ENCODE measurements around the gene YWHAG.
A peak's percentile ranks its signal among the peaks of the same experiment; 100 is the strongest.
"Not testable (repeated sequence)": the region's sequence is repeated elsewhere in the genome, so short reads cannot be mapped to it uniquely, and the experiment has no call there.

Gene YWHAG

GRCh38 chr7:76358481-76359110 lies at the start of gene YWHAG:
TSS of gene YWHAG (minus strand) at chr7:76358991. CDS start at chr7:76358808, 183 bp downstream.
- peak; percentile 91 for DNase-seq

- no peak for DNase-seq
These were observed 49.4 kb upstream of the YWHAG start for GRCh38 chr7:76408121-76408560.

- DNase-seq: no peak
These were observed 48.9 kb upstream of the YWHAG start for GRCh38 chr7:76407718-76408117.

DNA sequence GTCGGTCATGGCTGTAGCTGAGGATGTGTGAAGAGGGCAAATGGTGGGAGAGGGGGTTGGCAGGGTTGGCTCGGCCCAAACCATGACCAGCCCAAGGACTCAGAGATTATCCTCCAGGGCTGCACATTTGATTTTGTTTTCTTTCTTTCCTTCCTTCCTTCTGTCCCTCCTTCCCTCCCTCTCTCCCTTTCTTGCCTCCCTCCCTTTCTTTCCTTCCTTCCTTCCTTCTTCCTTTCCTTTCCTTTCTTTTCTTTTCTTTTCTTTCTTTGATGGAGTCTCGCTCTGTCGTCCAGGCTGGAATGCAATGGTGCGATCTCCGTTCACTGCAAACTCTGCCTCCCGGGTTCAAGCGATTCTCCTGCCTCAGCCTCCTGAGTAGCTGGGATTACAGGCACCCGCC lies 46.9 kb upstream of the YWHAG start:
- no peak for DNase-seq

- no peak for DNase-seq
These were observed 45.1 kb upstream of the YWHAG start for GRCh38 chr7:76403780-76404494.

GRCh38 chr7:76403097-76403496 lies 44.3 kb upstream of the YWHAG start:
- not testable (repeated sequence) for DNase-seq

GRCh38 chr7:76400248-76400647 lies 41.5 kb upstream of the YWHAG start:
- DNase-seq: no peak

- peak; percentile 89 for DNase-seq
These were observed 38.8 kb upstream of the YWHAG start for GRCh38 chr7:76397409-76398183.

GRCh38 chr7:76396864-76397263 lies 38.1 kb upstream of the YWHAG start:
- no peak for DNase-seq

DNA sequence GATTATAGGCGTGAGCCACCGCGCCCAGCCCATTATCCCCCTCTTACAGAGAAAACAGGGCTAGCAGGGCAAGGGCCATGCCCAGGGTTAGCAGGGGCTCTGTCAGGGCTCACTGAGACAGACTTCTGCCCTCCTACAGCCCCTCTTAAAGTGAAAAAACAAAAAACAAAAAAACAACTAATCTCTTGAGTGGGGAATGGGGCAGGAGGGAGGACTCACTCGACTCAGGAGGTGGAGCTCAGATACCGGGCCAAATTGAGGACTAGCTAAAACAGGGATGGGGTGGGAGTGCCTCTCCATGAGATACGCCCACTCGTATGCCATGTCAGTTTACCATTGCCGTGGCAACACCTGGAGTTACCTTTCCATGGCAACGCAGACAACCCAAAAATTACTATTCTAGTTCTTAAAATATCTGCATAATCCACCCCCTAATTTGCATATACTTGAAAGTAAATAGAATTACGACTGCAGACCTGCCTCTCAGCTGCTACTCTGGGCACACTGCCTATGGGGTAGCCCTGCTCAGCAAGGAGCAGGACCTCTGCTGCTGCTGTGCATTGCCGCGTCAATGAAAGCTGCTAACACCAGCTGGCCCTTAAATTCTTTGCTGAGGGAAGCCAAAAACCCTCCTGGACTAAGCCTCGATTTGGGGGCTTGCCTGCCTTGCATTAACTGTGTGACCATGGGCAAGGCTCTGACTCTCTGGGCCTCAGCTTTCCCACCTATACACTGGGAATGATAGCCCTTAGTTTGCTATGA lies 37.4 kb upstream of the YWHAG start:
- no peak for DNase-seq

DNA sequence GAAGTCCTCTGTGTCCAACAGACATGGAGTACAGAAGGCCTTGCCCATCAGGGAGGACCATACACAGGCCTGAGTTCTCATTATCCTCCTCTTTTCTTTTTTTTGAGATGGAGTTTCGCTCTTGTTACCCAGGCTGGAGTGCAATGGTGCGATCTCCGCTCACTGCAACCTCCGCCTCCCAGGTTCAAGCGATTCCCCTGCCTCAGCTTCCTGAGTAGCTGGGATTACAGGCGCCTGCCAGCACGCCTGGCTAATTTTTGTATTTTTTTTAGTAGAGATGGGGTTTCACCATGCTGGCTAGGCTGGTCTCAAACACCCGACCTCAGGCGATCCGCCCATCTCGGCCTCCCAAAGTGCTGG lies 36.8 kb upstream of the YWHAG start:
- DNase-seq: not testable (repeated sequence)

DNA sequence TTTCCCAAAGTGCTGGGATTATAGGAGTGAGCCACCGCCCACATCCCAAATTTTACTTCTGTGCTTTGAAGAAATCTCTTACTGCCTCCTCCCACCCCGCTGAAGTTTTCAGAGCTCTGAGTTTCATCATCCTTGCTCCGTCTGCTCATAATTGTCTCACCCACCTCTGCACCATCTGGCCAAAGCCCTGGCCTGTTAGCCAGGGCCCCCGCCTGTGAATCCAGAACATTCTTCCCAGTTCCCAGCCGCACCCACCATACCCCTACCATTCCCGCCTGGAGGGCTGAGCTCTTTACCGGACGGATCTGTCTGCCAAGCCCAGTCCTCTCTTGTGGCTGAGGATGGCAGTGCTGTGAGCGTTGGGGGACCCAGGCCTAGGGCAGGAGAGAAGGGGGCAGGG lies 36.2 kb upstream of the YWHAG start:
- DNase-seq: no peak

- peak; percentile 91 for DNase-seq
These were observed 34.6 kb upstream of the YWHAG start for GRCh38 chr7:76393116-76394031.

- no peak for DNase-seq
These were observed 33.8 kb upstream of the YWHAG start for GRCh38 chr7:76392531-76393115.

DNA sequence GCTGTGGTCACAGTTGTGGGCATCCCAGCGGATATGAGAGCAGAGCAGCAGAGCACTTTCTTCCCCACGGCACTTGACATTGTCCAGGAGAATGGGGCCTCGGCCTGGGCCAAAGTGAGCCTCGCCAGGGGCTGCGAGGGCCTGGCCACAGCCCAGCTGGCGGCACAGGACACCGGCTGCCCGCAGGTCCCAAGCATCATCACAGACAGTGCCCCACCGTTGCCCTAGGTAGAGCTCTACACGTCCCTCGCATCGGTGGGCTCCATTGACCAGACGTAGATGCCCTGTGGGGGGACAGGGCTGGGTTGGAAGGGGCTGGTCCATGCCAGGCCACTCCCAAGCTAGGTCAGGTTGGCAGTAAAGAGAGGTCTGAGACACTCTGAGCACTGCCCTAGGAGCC lies 31.3 kb upstream of the YWHAG start:
- no peak for DNase-seq

- DNase-seq: not testable (repeated sequence)
These were observed 29.0 kb upstream of the YWHAG start for GRCh38 chr7:76387789-76388188.

- no peak for DNase-seq
These were observed 28.0 kb upstream of the YWHAG start for GRCh38 chr7:76386691-76387260.

- no peak for DNase-seq
These were observed 24.5 kb upstream of the YWHAG start for GRCh38 chr7:76383089-76383944.

DNA sequence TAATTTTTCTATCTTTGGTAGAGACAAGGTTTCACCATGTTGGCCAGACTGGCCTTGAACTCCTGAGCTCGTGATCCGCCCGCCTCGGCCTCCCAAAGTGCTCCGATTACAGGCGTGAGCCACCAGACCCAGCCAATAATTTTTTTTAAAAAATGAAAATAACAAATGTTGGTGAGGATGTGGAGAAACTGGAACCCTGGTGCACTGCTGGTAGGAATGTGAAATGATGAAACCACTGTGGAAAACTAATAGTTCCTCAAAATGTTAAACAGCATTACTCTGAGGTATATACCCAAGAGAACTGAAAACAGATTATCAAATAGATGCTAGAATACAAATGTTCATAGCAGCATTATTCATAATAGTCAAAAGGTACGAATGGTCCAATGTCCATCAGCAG lies 23.0 kb upstream of the YWHAG start:
- no peak for DNase-seq

GRCh38 chr7:76380623-76380966 lies 21.8 kb upstream of the YWHAG start:
- no peak for DNase-seq
